Endodermal cell (in vitro differentiated cells): ENCODE measurements around the gene ITGAD. TPM values are rescaled to one million over a fixed set of nuclear protein-coding genes. Genes with fewer than 3 reads are reported as not detected.

Experiments
- DNase-seq: peaks from one replicate; pipeline ENCODE4 v3.0.0-alpha.2; 2017
- H3K27ac ChIP-seq: 2 replicates; pipeline ENCODE4 v1.5.1; 2013; ENCODE audit warnings: mild to moderate bottlenecking, low read depth, low read length, moderate library complexity
- H3K27me3 ChIP-seq: 2 replicates; pipeline ENCODE4 v1.6.1; 2013; ENCODE audit warnings: mild to moderate bottlenecking, low read length, moderate library complexity; ENCODE audit not compliant: insufficient read depth, control insufficient read depth, poor library complexity, severe bottlenecking
- H3K36me3 ChIP-seq: 2 replicates; pipeline ENCODE4 v1.7.0; 2013; ENCODE audit warnings: mild to moderate bottlenecking, low read length, moderate library complexity; ENCODE audit not compliant: control insufficient read depth, insufficient read depth
- H3K4me1 ChIP-seq: one replicate; pipeline ENCODE4 v1.7.0; 2013; ENCODE audit warnings: low read length; ENCODE audit not compliant: control insufficient read depth, insufficient read depth
- H3K4me3 ChIP-seq: 2 replicates; pipeline ENCODE4 v1.5.1; 2013; ENCODE audit warnings: mild to moderate bottlenecking, low read length, moderate library complexity
- H3K9ac ChIP-seq: 2 replicates; pipeline ENCODE4 v1.6.1; 2013; ENCODE audit warnings: mild to moderate bottlenecking, low read length, moderate library complexity; ENCODE audit not compliant: poor library complexity, severe bottlenecking; ENCODE audit errors: extremely low read depth
- H3K9me3 ChIP-seq: 2 replicates; pipeline ENCODE4 v1.6.1; 2013; ENCODE audit warnings: mild to moderate bottlenecking, low read length, moderate library complexity; ENCODE audit not compliant: control insufficient read depth
- H3K27ac Mint-ChIP-seq: 2 replicates; pipeline ENCODE4 v1.8.0; 2020; ENCODE audit warnings: mixed read lengths
- H3K27me3 Mint-ChIP-seq: 2 replicates; pipeline ENCODE4 v1.8.0; 2021; ENCODE audit warnings: mild to moderate bottlenecking, mixed read lengths; ENCODE audit not compliant: insufficient read depth
- H3K36me3 Mint-ChIP-seq: 2 replicates; pipeline ENCODE4 v1.8.0; 2020; ENCODE audit warnings: low read depth, mixed read lengths
- H3K4me1 Mint-ChIP-seq: 2 replicates; pipeline ENCODE4 v1.8.0; 2020; ENCODE audit warnings: mixed read lengths
- H3K4me3 Mint-ChIP-seq: 2 replicates; pipeline ENCODE4 v1.8.0; 2020; ENCODE audit warnings: mild to moderate bottlenecking, moderate library complexity, mixed read lengths
- H3K9me3 Mint-ChIP-seq: 2 replicates; pipeline ENCODE4 v1.8.0; 2020; ENCODE audit warnings: mild to moderate bottlenecking, mixed read lengths
- CTCF ChIP-seq: fragments of 200-600 bp; sonication (generic); conservative IDR thresholded peaks from 2 replicates; pipeline ENCODE4 v1.5.0; 2021; ENCODE audit warnings: antibody characterized with exemption, mild to moderate bottlenecking
- WGBS, 2 experiments: methylation state at CpG; one replicate each; pipeline versions ENCODE4 v1.1.5 to v1.1.7; 2013; ENCODE audit warnings: missing lambda C conversion rate in 2 of 2, mixed read lengths in 1 of 2; ENCODE audit not compliant: insufficient coverage in 1 of 2, insufficient read length in 1 of 2; 5-methylcytosine and 5-hydroxymethylcytosine counted together
- total RNA-seq, 2 donors: library from RNA; stranded (reverse); fragmentation: NEBNext Ultra II Directional in 1 of 2; extraction: Animal tissue kit (Norgen Biotek cat#: 25700) in 1 of 2; gene quantifications; 2 replicates in 1 of 2; 3 replicates in 1 of 2; pipeline ENCODE4 v1.2.1, GENCODE V29; 2021

Gene ITGAD
- total RNA-seq, 2 donors from 2014 or later, result not detected

DNA sequence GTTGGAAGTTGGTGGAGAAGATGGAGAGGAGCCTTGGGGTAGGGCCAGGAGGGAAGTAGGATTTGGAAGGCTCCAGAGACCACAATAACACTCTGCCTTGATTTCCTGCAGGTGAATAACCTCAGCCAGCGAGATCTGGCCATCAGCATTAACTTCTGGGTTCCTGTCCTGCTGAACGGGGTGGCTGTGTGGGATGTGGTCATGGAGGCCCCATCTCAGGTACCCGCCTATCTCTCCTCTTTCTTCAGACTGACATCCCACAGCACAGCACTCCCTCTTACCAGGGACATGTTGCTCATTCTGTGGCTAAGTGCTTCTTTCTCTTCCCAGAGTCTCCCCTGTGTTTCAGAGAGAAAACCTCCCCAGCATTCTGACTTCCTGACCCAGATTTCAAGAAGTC lies 30.1 kb downstream of the ITGAD start:
- Mint-ChIP-seq H3K27ac (no peak overlapping the region), H3K27me3 (peaks cover 71% of the 10 kb centered on the region), H3K4me3 (no peak overlapping the region), H3K36me3 (no peaks in the 10 kb centered on the region), H3K9me3 (peaks cover 5% of the 10 kb centered on the region), H3K4me1 (no peaks in the 10 kb centered on the region)
- H3K4me3 ChIP-seq, result no peak overlapping the region
- no peak for TF ChIP-seq CTCF
- no peak overlapping the region for H3K27ac ChIP-seq
- 86 to 94% methylated on average over 1 to 3 of the region's 3 CpGs for WGBS, 2 experiments
- no peak overlapping the region for H3K9ac ChIP-seq
- H3K36me3 ChIP-seq, result no peaks in the 10 kb centered on the region
- no peak for DNase-seq
- no peaks in the 10 kb centered on the region for H3K27me3 ChIP-seq
- H3K4me1 ChIP-seq, result no peaks in the 10 kb centered on the region
- H3K9me3 ChIP-seq, result no peaks in the 10 kb centered on the region

DNA sequence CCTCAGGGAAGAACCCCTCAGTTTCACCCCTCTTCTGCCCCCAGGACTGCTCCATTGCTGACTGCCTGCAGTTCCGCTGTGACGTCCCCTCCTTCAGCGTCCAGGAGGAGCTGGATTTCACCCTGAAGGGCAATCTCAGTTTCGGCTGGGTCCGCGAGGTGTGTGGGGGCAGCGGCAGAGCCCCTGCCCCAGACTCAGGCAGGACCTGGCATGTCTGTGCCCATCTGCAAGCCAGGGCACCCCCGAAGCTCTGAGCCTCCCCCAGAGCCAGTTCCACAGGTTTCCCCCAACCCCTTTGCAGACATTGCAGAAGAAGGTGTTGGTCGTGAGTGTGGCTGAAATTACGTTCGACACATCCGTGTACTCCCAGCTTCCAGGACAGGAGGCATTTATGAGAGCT lies 30.7 kb downstream of the ITGAD start:
- H3K27me3 Mint-ChIP-seq, result peaks cover 73% of the 10 kb centered on the region
- H3K4me3 Mint-ChIP-seq, result no peak overlapping the region
- DNase-seq, result no peak

GRCh38 chr16:31427441-31428278 lies 34.5 kb downstream of the ITGAD start:
- Mint-ChIP-seq H3K9me3 (peaks cover 4% of the 10 kb centered on the region), H3K27me3 (peaks cover 64% of the 10 kb centered on the region), H3K4me1 (no peaks in the 10 kb centered on the region), H3K4me3 (no peak overlapping the region), H3K36me3 (no peaks in the 10 kb centered on the region), H3K27ac (no peak overlapping the region)
- H3K27me3 ChIP-seq, result no peaks in the 10 kb centered on the region
- peak; percentile 61 for DNase-seq
- 94% methylated on average over 35 to 69 of the region's 83 CpGs for WGBS, 2 experiments
- H3K27ac ChIP-seq, result no peak overlapping the region
- H3K4me1 ChIP-seq, result peaks cover 4% of the 10 kb centered on the region
- H3K4me3 ChIP-seq, result no peak overlapping the region
- H3K36me3 ChIP-seq, result no peaks in the 10 kb centered on the region
- H3K9me3 ChIP-seq, result no peaks in the 10 kb centered on the region
- no peak overlapping the region for H3K9ac ChIP-seq
- no peak for TF ChIP-seq CTCF

More for the DNA sequence above, 30.7 kb downstream of the ITGAD start:
- H3K4me1 Mint-ChIP-seq, result no peaks in the 10 kb centered on the region
- Histone ChIP-seq H3K36me3 (no peaks in the 10 kb centered on the region), H3K4me1 (no peaks in the 10 kb centered on the region), H3K27ac (no peak overlapping the region), H3K9ac (no peak overlapping the region), H3K9me3 (no peaks in the 10 kb centered on the region), H3K27me3 (no peaks in the 10 kb centered on the region), H3K4me3 (no peak overlapping the region)
- WGBS, 2 experiments, result 91 to 100% methylated on average over 2 to 9 of the region's 12 CpGs
- no peak overlapping the region for H3K27ac Mint-ChIP-seq
- peaks cover 4% of the 10 kb centered on the region for H3K9me3 Mint-ChIP-seq
- H3K36me3 Mint-ChIP-seq, result no peaks in the 10 kb centered on the region
- no peak for TF ChIP-seq CTCF
